ENCODE measurements around the gene RNF14. TPM values are rescaled to one million over a fixed set of nuclear protein-coding genes. Genes with fewer than 3 reads are reported as not detected.

Gene RNF14
- total RNA-seq, 1 experiment from 2014 or later = 20.5 TPM

- Mint-ChIP-seq H3K4me3 (no peak overlapping the region), H3K4me1 (no peaks in the 10 kb centered on the region), H3K9me3 (no peaks in the 10 kb centered on the region), H3K27ac (no peak overlapping the region), H3K27me3 (ENCODE audit: low read depth) (no peaks in the 10 kb centered on the region; the same call in 1 of the 2 replicates), H3K36me3 (no peaks in the 10 kb centered on the region)
- ChIA-PET POLR2A (interaction anchor here (0.6 kb wide), 1 partner anchor 106 kb away, joined by 3 read pairs; no protein-coding TSS in a partner anchor), CTCF (no interaction called here)
- ATAC-seq (no peak), DNase-seq (ENCODE audit: low spot score) (no peak)
- TF ChIP-seq, protein P1, sequence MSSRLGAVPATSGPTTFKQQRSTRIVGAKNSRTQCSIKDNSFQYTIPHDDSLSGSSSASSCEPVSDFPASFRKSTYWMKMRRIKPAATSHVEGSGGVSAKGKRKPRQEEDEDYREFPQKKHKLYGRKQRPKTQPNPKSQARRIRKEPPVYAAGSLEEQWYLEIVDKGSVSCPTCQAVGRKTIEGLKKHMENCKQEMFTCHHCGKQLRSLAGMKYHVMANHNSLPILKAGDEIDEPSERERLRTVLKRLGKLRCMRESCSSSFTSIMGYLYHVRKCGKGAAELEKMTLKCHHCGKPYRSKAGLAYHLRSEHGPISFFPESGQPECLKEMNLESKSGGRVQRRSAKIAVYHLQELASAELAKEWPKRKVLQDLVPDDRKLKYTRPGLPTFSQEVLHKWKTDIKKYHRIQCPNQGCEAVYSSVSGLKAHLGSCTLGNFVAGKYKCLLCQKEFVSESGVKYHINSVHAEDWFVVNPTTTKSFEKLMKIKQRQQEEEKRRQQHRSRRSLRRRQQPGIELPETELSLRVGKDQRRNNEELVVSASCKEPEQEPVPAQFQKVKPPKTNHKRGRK (CRISPR knock-in tag; IDR thresholded peaks at IDR 0.05; ENCODE audit: borderline replicate concordance) = 0 out of 2 replicates have a peak, but pooled peaks have one; percentile 22
- no peak for TF ChIP-seq FOXP1 (CRISPR knock-in tag; IDR thresholded peaks at IDR 0.05; ENCODE audit: borderline replicate concordance)
These were observed 69.8 kb downstream of the RNF14 start for GRCh38 chr5:142038735-142039134.

Other genes starting within 250 kb of the RNF14 start
- 105 to 108 TPM (median 108 TPM) in 3 replicates for gene PCDH1, start 90.7 kb upstream of the RNF14 start, total RNA-seq (2021)
- gene DELE1, start 45.2 kb upstream of the RNF14 start, total RNA-seq (2021) = 79.3 to 83.8 TPM (median 81.5 TPM) in 3 replicates
- gene PCDH12, start 10.9 kb upstream of the RNF14 start, total RNA-seq (2021) = 0.02 to 0.33 TPM in 2 of 3 replicates, not detected in the other
- 54.8 to 67.3 TPM (median 62.9 TPM) in 3 replicates for gene GNPDA1, start 43.9 kb downstream of the RNF14 start, total RNA-seq (2021)
- gene NDFIP1, start 139.7 kb downstream of the RNF14 start, total RNA-seq (2021) = 26.4 to 27.6 TPM (median 26.6 TPM) in 3 replicates